Glutamatergic neuron (in vitro differentiated cells): Measurements from ENCODE around the gene PTPN7. TPM values are rescaled to one million over a fixed set of nuclear protein-coding genes. Genes with fewer than 3 reads are reported as not detected.

Experiments used
- DNase-seq: peaks from one replicate; pipeline ENCODE4 v3.0.0; 2022
- H3K27ac Mint-ChIP-seq: one replicate; pipeline ENCODE4 v1.8.0; 2020; ENCODE audit warnings: mild to moderate bottlenecking, mixed read lengths, inconsistent platforms; ENCODE audit not compliant: unreplicated experiment
- H3K27me3 Mint-ChIP-seq: one replicate; pipeline ENCODE4 v1.8.0; 2020; ENCODE audit warnings: mild to moderate bottlenecking, moderate library complexity, mixed read lengths, inconsistent platforms; ENCODE audit not compliant: unreplicated experiment
- H3K36me3 Mint-ChIP-seq: one replicate; pipeline ENCODE4 v1.8.0; 2020; ENCODE audit warnings: mild to moderate bottlenecking, mixed read lengths, inconsistent platforms; ENCODE audit not compliant: unreplicated experiment
- H3K4me1 Mint-ChIP-seq: one replicate; pipeline ENCODE4 v1.8.0; 2020; ENCODE audit warnings: mild to moderate bottlenecking, low read depth, mixed read lengths, inconsistent platforms; ENCODE audit not compliant: unreplicated experiment
- H3K4me3 Mint-ChIP-seq: one replicate; pipeline ENCODE4 v1.8.0; 2020; ENCODE audit warnings: mild to moderate bottlenecking, mixed read lengths, inconsistent platforms; ENCODE audit not compliant: unreplicated experiment
- H3K9me3 Mint-ChIP-seq: one replicate; pipeline ENCODE4 v1.8.0; 2020; ENCODE audit warnings: mild to moderate bottlenecking, moderate library complexity, mixed read lengths, inconsistent platforms; ENCODE audit not compliant: unreplicated experiment
- CTCF ChIP-seq: fragments of 200-600 bp; sonication (generic); IDR thresholded peaks from one replicate; pipeline ENCODE4 v1.5.0; 2021; ENCODE audit not compliant: partially characterized antibody, unreplicated experiment
- total RNA-seq: library from RNA; stranded (reverse); fragmentation: NEBNext Ultra II Directional; extraction: Animal tissue kit (Norgen Biotek cat#: 25700); gene quantifications from one replicate; pipeline ENCODE4 v1.2.1, GENCODE V29; 2021; ENCODE audit not compliant: unreplicated experiment

Gene PTPN7
- total RNA-seq, 1 donor from 2014 or later, result not detected

DNA sequence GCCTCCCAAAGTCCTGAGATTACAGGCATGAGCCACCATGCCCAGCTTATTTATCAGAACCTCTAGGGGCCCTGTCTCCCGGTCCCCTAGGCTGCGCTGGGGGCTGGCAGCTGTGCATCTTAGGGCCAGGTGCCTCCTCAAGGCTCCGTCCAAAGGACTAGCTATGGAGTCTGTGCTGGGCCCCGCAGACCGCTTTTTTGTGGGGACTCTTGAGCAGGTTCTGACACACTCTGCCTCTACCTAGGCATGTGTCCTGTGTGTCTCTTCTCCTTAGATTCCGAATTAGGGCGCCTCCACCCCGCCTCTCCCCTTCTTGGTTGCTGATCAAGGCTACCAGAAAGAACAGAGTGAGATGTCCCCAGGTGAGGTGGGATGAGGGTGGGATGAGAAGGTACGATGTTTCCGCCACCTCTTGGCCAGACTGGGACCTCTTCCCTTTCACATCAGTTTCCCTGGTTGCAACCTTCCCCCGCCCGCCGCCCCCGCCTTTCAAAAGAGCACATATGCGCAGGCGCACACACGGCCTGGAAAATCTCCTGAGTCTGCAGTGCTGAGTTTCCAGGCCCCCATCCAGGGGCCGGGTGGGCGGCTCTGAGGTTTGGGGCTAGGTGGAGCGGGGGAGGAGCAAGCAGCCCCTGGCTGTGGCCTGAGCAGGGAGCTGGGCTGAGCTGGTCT lies 5.0 kb upstream of the PTPN7 start:
- peaks cover 14% of the 10 kb centered on the region for H3K27me3 Mint-ChIP-seq
- H3K9me3 Mint-ChIP-seq, result peaks cover 5% of the 10 kb centered on the region
- peaks cover 17% of the 10 kb centered on the region for H3K4me1 Mint-ChIP-seq
- no peak for TF ChIP-seq CTCF
- DNase-seq, result no peak
- H3K27ac Mint-ChIP-seq, result no peak overlapping the region
- no peaks in the 10 kb centered on the region for H3K36me3 Mint-ChIP-seq
- no peak overlapping the region for H3K4me3 Mint-ChIP-seq

GRCh38 chr1:202164271-202165037 lies 4.1 kb upstream of the PTPN7 start:
- TF ChIP-seq CTCF, result no peak
- no peak for DNase-seq
- Mint-ChIP-seq H3K4me1 (peaks cover 17% of the 10 kb centered on the region), H3K9me3 (peaks cover 5% of the 10 kb centered on the region), H3K4me3 (no peak overlapping the region), H3K36me3 (no peaks in the 10 kb centered on the region), H3K27ac (no peak overlapping the region), H3K27me3 (peaks cover 14% of the 10 kb centered on the region)

DNA sequence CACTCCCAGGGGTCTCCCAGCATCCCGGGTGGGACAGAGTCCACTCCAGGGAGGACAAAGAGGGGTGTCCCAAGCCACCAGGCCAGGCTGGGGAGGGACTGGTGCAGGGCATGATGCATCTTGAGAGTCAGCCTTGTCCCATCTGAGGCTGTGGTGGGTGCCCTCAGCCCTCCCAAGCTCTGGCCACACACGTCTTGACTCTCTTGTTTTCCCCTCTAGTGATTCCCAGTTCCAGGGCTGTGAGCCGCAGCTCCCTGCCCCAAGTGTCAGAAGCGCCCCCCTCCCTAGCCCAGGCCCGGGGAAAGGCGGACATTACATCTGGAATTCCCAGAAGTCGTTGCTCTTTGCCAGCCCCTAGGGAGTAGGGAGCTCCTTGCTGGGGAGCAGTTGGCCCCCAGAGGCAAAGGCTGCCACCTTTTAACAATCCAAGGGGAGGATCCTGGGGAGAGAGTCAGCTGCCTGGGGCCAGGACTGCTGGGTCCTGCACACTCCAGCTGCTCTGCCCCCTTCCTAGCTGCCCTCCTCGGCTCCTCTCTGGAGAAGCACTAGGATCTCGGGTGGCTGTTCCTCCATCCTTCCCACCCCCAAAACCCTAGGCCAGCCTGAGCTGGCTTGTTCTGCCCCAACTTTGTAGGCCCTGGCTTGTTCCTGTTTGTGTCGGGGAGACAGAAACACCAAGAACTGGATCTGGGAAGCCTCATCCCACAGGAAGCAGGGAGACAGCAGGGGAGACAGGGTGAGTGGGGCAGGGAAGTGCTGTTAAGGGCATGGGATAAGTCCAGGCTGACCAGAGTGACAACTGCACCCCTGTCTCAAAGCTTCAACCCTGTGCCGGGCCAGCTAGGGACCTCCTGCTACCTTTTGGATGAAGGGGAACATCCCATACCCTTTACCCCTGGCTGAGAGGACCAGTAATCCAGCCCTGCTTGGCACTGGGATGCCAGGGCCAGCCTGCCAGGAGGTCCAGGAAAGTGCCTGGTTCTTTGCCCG lies 3.2 kb upstream of the PTPN7 start:
- Mint-ChIP-seq H3K9me3 (peaks cover 5% of the 10 kb centered on the region), H3K4me1 (peaks cover 16% of the 10 kb centered on the region), H3K27me3 (peaks cover 14% of the 10 kb centered on the region), H3K27ac (no peak overlapping the region), H3K36me3 (no peaks in the 10 kb centered on the region), H3K4me3 (no peak overlapping the region)
- no peak for DNase-seq
- TF ChIP-seq CTCF, result no peak

DNA sequence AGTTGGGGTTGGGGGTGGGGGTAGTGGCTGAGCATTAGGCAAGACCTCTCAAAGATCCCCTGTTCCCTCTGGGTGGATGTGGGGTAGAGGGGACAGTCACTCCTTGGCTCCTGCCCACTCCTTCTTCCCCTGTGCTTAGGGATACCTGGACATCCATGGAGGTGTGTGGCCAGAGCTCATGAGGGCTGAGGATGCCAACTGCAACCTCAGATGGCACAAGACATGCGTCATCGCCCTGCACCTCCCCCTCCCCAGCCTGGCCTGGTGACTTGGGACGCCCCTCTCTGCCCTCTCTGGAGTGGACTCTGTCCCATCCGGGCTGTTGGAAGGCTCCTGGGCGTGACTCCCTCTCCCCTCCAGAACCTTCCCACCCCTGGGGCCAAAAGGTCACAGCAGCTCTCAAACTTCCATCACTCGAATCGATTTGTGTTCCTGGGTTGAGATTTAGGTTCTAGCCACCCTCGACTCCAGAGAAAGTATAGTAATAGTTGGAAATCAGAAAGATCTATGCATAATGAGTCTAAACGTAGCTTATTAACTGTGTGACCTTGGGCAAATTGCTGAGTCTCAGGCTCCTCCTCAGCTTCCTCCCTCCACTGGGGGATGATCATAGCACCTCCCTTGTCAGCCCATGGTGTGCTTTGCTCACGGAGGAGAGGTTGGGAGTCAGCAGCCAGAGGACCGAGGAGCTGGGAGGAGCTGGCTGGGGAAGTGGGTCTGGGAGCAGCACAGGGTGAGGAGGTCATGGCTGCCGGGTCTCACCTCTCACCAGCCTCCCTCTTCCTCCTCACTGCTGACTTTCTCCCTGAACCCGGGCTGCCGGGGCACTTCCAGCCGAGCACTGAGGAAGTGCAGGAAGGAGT lies 2.2 kb upstream of the PTPN7 start:
- no peak for TF ChIP-seq CTCF
- no peak overlapping the region for H3K27ac Mint-ChIP-seq
- no peak for DNase-seq
- H3K9me3 Mint-ChIP-seq, result peaks cover 3% of the 10 kb centered on the region
- no peaks in the 10 kb centered on the region for H3K36me3 Mint-ChIP-seq
- H3K4me1 Mint-ChIP-seq, result peaks cover 14% of the 10 kb centered on the region
- H3K4me3 Mint-ChIP-seq, result no peak overlapping the region
- H3K27me3 Mint-ChIP-seq, result peaks cover 13% of the 10 kb centered on the region
